Retinal pigment epithelial cell (primary cell): ENCODE data around the gene GUCY1A1.
A peak's percentile ranks its signal among the peaks of the same experiment; 100 is the strongest.

ENCODE experiments used
- DNase-seq: peaks from one replicate; pipeline ENCODE4 v3.0.0-alpha.2; 2010; ENCODE audit warnings: low read depth
- H3K4me3 ChIP-seq: 2 replicates; pipeline ENCODE4 v1.5.1; 2011; ENCODE audit warnings: mild to moderate bottlenecking, low read length, control low read depth, moderate library complexity
- CTCF ChIP-seq: conservative IDR thresholded peaks from 2 replicates; pipeline ENCODE4 v1.5.1; 2011; ENCODE audit warnings: low read depth, low read length, control low read depth, inconsistent platforms

Gene GUCY1A1

GRCh38 chr4:155703486-155704247 lies 37.0 kb downstream of the GUCY1A1 start:
- no peak for DNase-seq
- H3K4me3 ChIP-seq: no peak overlapping the region
- TF ChIP-seq CTCF: no peak

GRCh38 chr4:155704841-155705404 lies 38.3 kb downstream of the GUCY1A1 start:
- no peak overlapping the region for H3K4me3 ChIP-seq
- TF ChIP-seq CTCF: no peak
- no peak for DNase-seq

GRCh38 chr4:155705664-155706063 lies 39.0 kb downstream of the GUCY1A1 start:
- DNase-seq: peak; percentile 78
- no peak for TF ChIP-seq CTCF
- no peak overlapping the region for H3K4me3 ChIP-seq

GRCh38 chr4:155706147-155706546 lies 39.5 kb downstream of the GUCY1A1 start:
- no peak for DNase-seq
- no peak for TF ChIP-seq CTCF
- no peak overlapping the region for H3K4me3 ChIP-seq

GRCh38 chr4:155707251-155707650 lies 40.6 kb downstream of the GUCY1A1 start:
- TF ChIP-seq CTCF: no peak
- DNase-seq: no peak
- H3K4me3 ChIP-seq: no peak overlapping the region

GRCh38 chr4:155708782-155709181 lies 42.1 kb downstream of the GUCY1A1 start:
- TF ChIP-seq CTCF: no peak
- no peak overlapping the region for H3K4me3 ChIP-seq
- DNase-seq: no peak

GRCh38 chr4:155709918-155710317 lies 43.3 kb downstream of the GUCY1A1 start:
- no peak for DNase-seq
- TF ChIP-seq CTCF: no peak
- no peak overlapping the region for H3K4me3 ChIP-seq
